Thoracic aorta (tissue), 2 donors: ENCODE results near the gene CCNB1. TPM values are rescaled to one million over a fixed set of nuclear protein-coding genes. Genes with fewer than 3 reads are reported as not detected.

Experiments
- ATAC-seq: fragments of 150-250 bp; one replicate; pipeline ENCODE4 v1.8.0; 2017; ENCODE audit warnings: low read depth; ENCODE audit not compliant: insufficient number of reproducible peaks, low FRiP score
- DNase-seq: peaks from one replicate; pipeline ENCODE4 v3.0.0-alpha.2; 2020; ENCODE audit warnings: low spot score
- H3K27ac ChIP-seq, 2 donors: fragments of 200-600 bp; sonication (generic); 1 replicate in 1 of 2; 2 replicates in 1 of 2; pipeline ENCODE4 v1.5.1; 2016; ENCODE audit warnings: mild to moderate bottlenecking in 2 of 2, moderate library complexity in 2 of 2
- H3K27me3 ChIP-seq: fragments of 200-600 bp; sonication (generic); replicated peaks from 2 replicates; pipeline ENCODE4 v1.6.0; 2016; ENCODE audit warnings: mild to moderate bottlenecking; ENCODE audit not compliant: insufficient read depth
- H3K36me3 ChIP-seq: fragments of 200-600 bp; sonication (generic); one replicate; pipeline ENCODE4 v1.5.1; 2016
- H3K4me1 ChIP-seq, 2 donors: fragments of 200-600 bp; sonication (generic); 1 replicate in 1 of 2; 2 replicates in 1 of 2; pipeline versions ENCODE4 v1.5.1 to v1.6.0; 2016; ENCODE audit warnings: low read depth in 2 of 2, mild to moderate bottlenecking in 1 of 2; ENCODE audit not compliant: control insufficient read depth in 1 of 2
- H3K4me3 ChIP-seq: fragments of 200-600 bp; sonication (generic); 2 replicates; pipeline ENCODE4 v1.5.1; 2016; ENCODE audit warnings: mild to moderate bottlenecking
- H3K9me3 ChIP-seq: fragments of 200-600 bp; sonication (generic); 2 replicates; pipeline ENCODE4 v1.5.1; 2016
- total RNA-seq, 2 donors: library from RNA; depleted of rRNA; stranded (reverse); fragments of >200 nt; gene quantifications; one replicate each; pipeline versions ENCODE4 v1.1.0 to v1.2.3, GENCODE V29; 2016
- TF ChIP-seq, protein P1 (sequence below): fragments of 200-600 bp; sonication (generic); IDR thresholded peaks from one replicate; pipeline ENCODE4 v1.5.1; 2019; ENCODE audit warnings: antibody characterized with exemption

The CCNB1 gene
- total RNA-seq, 2 donors from 2014 or later, result 9.4 TPM; not detected in 1

DNA sequence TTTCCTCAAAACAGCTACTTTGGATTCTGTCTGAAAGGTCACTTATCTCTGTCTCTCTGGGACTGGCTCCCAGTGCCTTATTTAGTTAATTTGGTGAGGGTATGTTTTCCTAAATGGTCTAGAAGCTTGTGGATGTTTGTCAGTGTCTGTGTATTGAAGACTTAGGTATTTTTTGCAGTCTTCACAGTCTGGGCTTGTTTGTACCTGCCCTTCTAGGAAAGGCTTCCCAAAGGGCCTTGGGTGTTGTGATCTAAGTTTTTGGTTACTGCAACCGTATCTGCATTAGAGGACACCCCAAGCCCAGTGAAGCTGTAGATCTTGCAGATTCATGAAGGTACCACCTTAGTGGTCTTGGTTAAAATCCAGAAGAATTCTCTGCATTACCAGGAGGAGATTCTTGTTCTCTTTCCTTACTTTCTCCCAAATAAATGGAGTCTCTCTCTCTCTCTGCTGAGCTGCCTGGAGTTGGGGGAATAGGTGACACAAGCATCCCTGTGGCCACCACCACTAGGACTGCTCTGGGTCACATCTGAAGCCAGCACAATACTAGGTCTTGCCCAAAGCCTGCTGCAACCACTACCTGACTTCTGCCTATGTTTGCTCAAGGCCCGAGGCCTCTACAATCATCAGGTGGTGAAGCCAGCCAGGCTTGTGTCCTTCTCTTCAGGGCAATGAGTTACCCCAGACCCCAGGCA is 17.8 kb upstream of the CCNB1 start:
- H3K36me3 ChIP-seq, result no peaks in the 10 kb centered on the region
- H3K4me1 ChIP-seq, result no peaks in the 10 kb centered on the region
- H3K9me3 ChIP-seq, result no peaks in the 10 kb centered on the region
- no peak overlapping the region for H3K4me3 ChIP-seq
- ATAC-seq (no peak), DNase-seq (no peak)
- H3K27ac ChIP-seq, result no peak overlapping the region
- no peaks in the 10 kb centered on the region for H3K27me3 ChIP-seq
- TF ChIP-seq, protein P1, sequence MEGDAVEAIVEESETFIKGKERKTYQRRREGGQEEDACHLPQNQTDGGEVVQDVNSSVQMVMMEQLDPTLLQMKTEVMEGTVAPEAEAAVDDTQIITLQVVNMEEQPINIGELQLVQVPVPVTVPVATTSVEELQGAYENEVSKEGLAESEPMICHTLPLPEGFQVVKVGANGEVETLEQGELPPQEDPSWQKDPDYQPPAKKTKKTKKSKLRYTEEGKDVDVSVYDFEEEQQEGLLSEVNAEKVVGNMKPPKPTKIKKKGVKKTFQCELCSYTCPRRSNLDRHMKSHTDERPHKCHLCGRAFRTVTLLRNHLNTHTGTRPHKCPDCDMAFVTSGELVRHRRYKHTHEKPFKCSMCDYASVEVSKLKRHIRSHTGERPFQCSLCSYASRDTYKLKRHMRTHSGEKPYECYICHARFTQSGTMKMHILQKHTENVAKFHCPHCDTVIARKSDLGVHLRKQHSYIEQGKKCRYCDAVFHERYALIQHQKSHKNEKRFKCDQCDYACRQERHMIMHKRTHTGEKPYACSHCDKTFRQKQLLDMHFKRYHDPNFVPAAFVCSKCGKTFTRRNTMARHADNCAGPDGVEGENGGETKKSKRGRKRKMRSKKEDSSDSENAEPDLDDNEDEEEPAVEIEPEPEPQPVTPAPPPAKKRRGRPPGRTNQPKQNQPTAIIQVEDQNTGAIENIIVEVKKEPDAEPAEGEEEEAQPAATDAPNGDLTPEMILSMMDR, result no peak

DNA sequence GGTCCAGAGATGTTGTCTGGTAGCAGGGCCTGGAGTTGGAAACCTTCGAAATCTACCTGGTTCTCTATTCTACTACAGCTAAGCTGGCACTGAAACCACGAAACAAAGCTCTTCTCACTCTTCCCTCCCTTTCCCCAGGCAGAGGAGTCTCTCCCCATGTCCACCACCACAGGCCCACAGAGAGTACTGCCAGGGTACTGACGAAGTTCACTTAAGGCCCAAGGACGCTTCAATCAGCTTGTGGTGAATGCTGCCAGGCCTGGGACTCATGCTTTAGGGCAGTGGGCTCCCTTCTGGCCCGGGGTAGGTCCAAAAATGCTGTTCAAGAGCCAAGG is 17.3 kb upstream of the CCNB1 start:
- no peaks in the 10 kb centered on the region for H3K4me1 ChIP-seq
- H3K27me3 ChIP-seq, result no peaks in the 10 kb centered on the region
- DNase-seq (no peak), ATAC-seq (no peak)
- H3K36me3 ChIP-seq, result no peaks in the 10 kb centered on the region
- H3K27ac ChIP-seq, result no peak overlapping the region
- no peaks in the 10 kb centered on the region for H3K9me3 ChIP-seq
- no peak overlapping the region for H3K4me3 ChIP-seq
- TF ChIP-seq, protein P1, result no peak

DNA sequence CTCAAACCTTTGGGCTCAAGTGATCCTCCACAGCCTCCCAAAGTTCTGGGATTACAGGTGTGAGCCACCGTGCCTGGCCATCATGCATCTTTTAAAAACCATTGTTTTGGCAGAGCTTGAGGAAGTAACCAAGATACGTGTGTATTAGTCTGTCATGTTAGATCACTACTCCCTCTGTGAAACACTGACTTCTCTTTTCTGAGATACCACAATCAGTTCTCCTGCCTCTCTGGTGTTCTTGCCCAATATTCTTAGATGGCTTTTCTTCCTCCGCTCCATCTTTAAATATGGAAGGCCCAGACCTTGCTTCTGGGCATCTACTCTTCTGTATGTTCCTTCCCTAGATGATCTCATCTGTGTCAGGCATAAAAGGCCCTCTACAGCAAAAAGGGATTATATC is 14.2 kb upstream of the CCNB1 start:
- TF ChIP-seq, protein P1, result no peak
- no peak overlapping the region for H3K4me3 ChIP-seq
- no peaks in the 10 kb centered on the region for H3K4me1 ChIP-seq
- no peak for DNase-seq
- H3K27me3 ChIP-seq, result no peaks in the 10 kb centered on the region
- ATAC-seq, result no peak
- H3K36me3 ChIP-seq, result no peaks in the 10 kb centered on the region
- H3K27ac ChIP-seq, result no peak overlapping the region
- H3K9me3 ChIP-seq, result no peaks in the 10 kb centered on the region

DNA sequence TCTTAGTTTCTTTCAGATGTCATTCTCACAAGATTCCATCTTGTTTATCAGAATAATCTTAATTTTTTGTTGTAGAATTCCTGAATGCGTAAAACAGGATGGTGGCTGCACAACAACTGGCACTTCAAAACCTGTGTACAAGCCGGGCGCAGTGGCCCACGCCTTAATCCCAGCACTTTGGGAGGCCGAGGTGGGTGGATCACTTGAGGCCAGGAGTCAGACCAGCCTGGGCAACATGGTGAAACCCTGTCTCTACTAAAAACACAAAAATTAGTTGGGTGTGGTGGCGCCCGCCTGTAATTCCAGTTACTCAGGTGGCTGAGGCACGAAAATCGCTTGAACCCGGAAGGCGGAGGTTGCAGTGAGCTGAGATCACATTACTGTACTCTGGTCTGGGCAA is 10.5 kb upstream of the CCNB1 start:
- H3K27ac ChIP-seq, result no peak overlapping the region
- H3K36me3 ChIP-seq, result no peaks in the 10 kb centered on the region
- H3K4me1 ChIP-seq, result no peaks in the 10 kb centered on the region
- no peak overlapping the region for H3K4me3 ChIP-seq
- no peaks in the 10 kb centered on the region for H3K27me3 ChIP-seq
- no peak for ATAC-seq
- TF ChIP-seq, protein P1, result no peak
- no peak for DNase-seq
- H3K9me3 ChIP-seq, result no peaks in the 10 kb centered on the region

DNA sequence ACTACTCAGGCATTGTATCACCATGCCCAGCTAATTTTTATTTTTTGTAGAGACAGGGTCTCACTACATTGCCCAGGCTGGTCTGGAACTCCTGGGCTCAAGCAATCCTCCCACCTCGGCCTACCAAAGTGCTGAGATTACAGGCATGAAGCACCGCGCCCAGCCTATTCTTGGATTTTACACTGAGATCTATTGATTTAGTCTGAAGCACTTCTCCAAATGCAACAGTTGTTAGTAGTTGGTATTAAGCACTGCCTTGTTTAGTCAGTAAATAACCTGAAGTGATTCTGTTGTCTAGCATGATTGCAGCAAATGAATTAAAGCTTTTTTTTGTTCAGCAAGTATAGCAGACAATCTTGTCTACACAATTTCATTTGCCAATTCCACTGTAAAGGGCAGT is 8.9 kb upstream of the CCNB1 start:
- TF ChIP-seq, protein P1, result no peak
- no peak overlapping the region for H3K27ac ChIP-seq
- H3K27me3 ChIP-seq, result no peaks in the 10 kb centered on the region
- DNase-seq, result no peak
- no peaks in the 10 kb centered on the region for H3K36me3 ChIP-seq
- no peaks in the 10 kb centered on the region for H3K9me3 ChIP-seq
- H3K4me1 ChIP-seq, result no peaks in the 10 kb centered on the region
- ATAC-seq, result no peak
- H3K4me3 ChIP-seq, result no peak overlapping the region
